HepG2 (cell line): ENCODE measurements around the gene WDR89. TPM values are rescaled to one million over a fixed set of nuclear protein-coding genes. Genes with fewer than 3 reads are reported as not detected.
"Not testable (repeated sequence)": the region's sequence is repeated elsewhere in the genome, so short reads cannot be mapped to it uniquely, and the experiment has no call there.

Source experiments
- ATAC-seq: fragments of 200-7000 bp; cut with Tn5 transposase; 3 replicates; pipeline ENCODE4 v1.9.1; 2020; ENCODE audit warnings: mild to moderate bottlenecking, moderate library complexity
- BruUV-seq: library from RNA; stranded (reverse); fragments of 400-500 nt; replicated peaks from 2 replicates; lab custom pipeline; 2021; lab: Mats Ljungman, UMichigan
- CTCF ChIA-PET: fragments of 300-600 bp; formaldehyde crosslinking; extraction: SDS; loops from one replicate; lab custom pipeline; 2021; ENCODE audit warnings: low total read pairs, inconsistent platforms, low intra/inter-chr PET ratio; lab: Yijun Ruan, JAX
- POLR2A ChIA-PET: fragments of 350-600 bp; sonication (Branson Sonifier 250); formaldehyde crosslinking; loops from one replicate; lab custom pipeline; 2020; ENCODE audit warnings: antibody characterized with exemption, inconsistent platforms; lab: Yijun Ruan, JAX
- DNase-seq: peaks from one replicate; pipeline ENCODE4 v3.0.0-alpha.2; 2015; ENCODE audit warnings: low spot score
- FAIRE-seq: peaks from 3 replicates; lab custom pipeline; 2011; peaks lifted over from hg19 to GRCh38; lab: Jason Lieb, UNC
- H2AFZ ChIP-seq: one replicate; pipeline ENCODE4 v1.6.1; 2011; ENCODE audit warnings: low read length, inconsistent platforms
- H3K27ac ChIP-seq: fragments of 300-600 bp; 3 replicates; pipeline ENCODE4 v1.8.0; 2011; ENCODE audit warnings: mixed run types, mild to moderate bottlenecking, mixed read lengths, low read length, inconsistent platforms; ENCODE audit not compliant: insufficient read depth; ENCODE audit errors: extremely low read length
- H3K27me3 ChIP-seq, 2 experiments: fragments of 200-600 bp in 1 of 2; 2 replicates in 1 of 2; 3 replicates in 1 of 2; pipeline versions ENCODE4 v1.6.0 to v1.8.0; 2011; ENCODE audit warnings: low read length in 2 of 2, mild to moderate bottlenecking in 2 of 2, moderate library complexity in 2 of 2, inconsistent platforms in 1 of 2; ENCODE audit not compliant: insufficient read depth in 2 of 2, control insufficient read depth in 1 of 2
- H3K36me3 ChIP-seq, 2 experiments: fragments of 200-600 bp in 1 of 2; replicated peaks in 1 of 2; 2 replicates in 1 of 2; 3 replicates in 1 of 2; pipeline versions ENCODE4 v1.5.1 to v1.8.0; 2011; ENCODE audit warnings: low read length in 2 of 2, inconsistent platforms in 1 of 2; ENCODE audit not compliant: insufficient read depth in 2 of 2, control insufficient read depth in 1 of 2
- H3K4me1 ChIP-seq: 2 replicates; pipeline ENCODE4 v1.5.1; 2012; ENCODE audit warnings: low read length, inconsistent platforms; ENCODE audit not compliant: insufficient read depth
- H3K4me2 ChIP-seq: 2 replicates; pipeline ENCODE4 v1.6.0; 2011; ENCODE audit warnings: low read depth, low read length, inconsistent platforms
- H3K4me3 ChIP-seq, 3 experiments: fragments of 200-600 bp in 1 of 3; sonication (generic), shearing (Covaris generic) in 1 of 3; replicated peaks in 1 of 3; 2 replicates each; pipeline ENCODE4 v1.5.1; 2011 to 2016; ENCODE audit warnings: low read length in 3 of 3, inconsistent platforms in 2 of 3, low read depth in 2 of 3, mild to moderate bottlenecking in 2 of 3, control low read depth in 1 of 3, mixed read lengths in 1 of 3; ENCODE audit not compliant: insufficient read depth in 1 of 3
- H3K79me2 ChIP-seq: one replicate; pipeline ENCODE4 v1.6.1; 2011; ENCODE audit warnings: low read length, inconsistent platforms; ENCODE audit not compliant: insufficient read depth
- H3K9ac ChIP-seq: 2 replicates; pipeline ENCODE4 v1.6.0; 2011; ENCODE audit warnings: mild to moderate bottlenecking, low read depth, low read length, inconsistent platforms; ENCODE audit not compliant: insufficient read depth
- H3K9me3 ChIP-seq: 2 replicates; pipeline ENCODE4 v1.5.1; 2012; ENCODE audit warnings: mild to moderate bottlenecking, low read length
- H4K20me1 ChIP-seq: 2 replicates; pipeline ENCODE4 v1.6.0; 2011; ENCODE audit warnings: inconsistent platforms, mild to moderate bottlenecking, low read length, moderate library complexity; ENCODE audit not compliant: insufficient read depth
- GATAD2A ChIP-seq: IDR thresholded peaks from 2 replicates; pipeline ENCODE4 v1.6.1; 2016
- HNF4A ChIP-seq: sonication (generic); formaldehyde crosslinking; IDR thresholded peaks from 2 replicates; pipeline ENCODE4 v1.4.0; 2020; ENCODE audit warnings: missing genetic modification reagents
- NR2F1 ChIP-seq, 2 experiments: fragments of 450-650 bp in 1 of 2; formaldehyde crosslinking in 1 of 2; IDR thresholded peaks; 2 replicates each; pipeline versions ENCODE4 v1.5.0 to v1.6.1; 2016 to 2020; ENCODE audit warnings: mild to moderate bottlenecking in 1 of 2, missing compliant biosample characterization in 1 of 2, missing genetic modification reagents in 1 of 2, moderate library complexity in 1 of 2
- NR2F6 ChIP-seq, 2 experiments: IDR thresholded peaks; 2 replicates each; pipeline ENCODE4 v1.6.1; 2016; ENCODE audit warnings: antibody characterized with exemption in 1 of 2, mild to moderate bottlenecking in 1 of 2
- RARA ChIP-seq: IDR thresholded peaks from 2 replicates; pipeline ENCODE4 v1.6.1; 2016; ENCODE audit warnings: missing genetic modification reagents, missing compliant biosample characterization
- ZNF652 ChIP-seq: IDR thresholded peaks from 2 replicates; pipeline ENCODE4 v1.6.1; 2016; ENCODE audit warnings: low read depth, borderline replicate concordance
- ZNF710 ChIP-seq: sonication (generic); formaldehyde crosslinking; IDR thresholded peaks from 2 replicates; pipeline ENCODE4 v1.5.0; 2020; ENCODE audit warnings: mild to moderate bottlenecking, missing genetic modification reagents, borderline replicate concordance
- WGBS: methylation state at CpG from one replicate; pipeline ENCODE4 v1.1.6; 2017; ENCODE audit warnings: low lambda C conversion rate; 5-methylcytosine and 5-hydroxymethylcytosine counted together
- in situ Hi-C: cut with HindIII; loops from 2 replicates; pipeline ENCODE4 v1.10.0; 2017; ENCODE audit warnings: low pct_unique_long_range_greater_than_20kb; ENCODE audit not compliant: extremely low pct_ligation_motif_present
- intact Hi-C: fragments of 100-400 bp; cut with micrococcal nuclease; formaldehyde crosslinking; loops from one replicate; pipeline ENCODE4 v1.10.0; 2022; ENCODE audit not compliant: unreplicated experiment
- polyA plus RNA-seq, 8 experiments: library from polyadenylated mRNA; depleted of rRNA in 3 of 8; stranded (reverse) in 7 of 8; unstranded in 1 of 8; fragments of >200 nt; fragmentation: Illumina TruSeq in 4 of 8; extraction: Trizol in 4 of 8; gene quantifications; 2 replicates each; pipeline versions ENCODE4 v1.2.1 to v1.2.3, GENCODE V29; 2011 to 2016; ENCODE audit warnings: low read depth in 4 of 8, missing spikeins in 1 of 8, mixed read lengths in 1 of 8; ENCODE audit not compliant: insufficient read depth in 1 of 8
- total RNA-seq, 5 experiments: library from RNA; depleted of rRNA; stranded (reverse); fragments of >200 nt; fragmentation: Illumina TruSeq; extraction: Trizol; gene quantifications; 2 replicates each; pipeline ENCODE4 v1.2.3, GENCODE V29; 2016; ENCODE audit warnings: low read depth in 1 of 5

WDR89 gene
- total and polyA plus RNA-seq, 2 of the 13 experiments (the other 11 are each of a cell fraction or from before 2014, with no cell fraction given), result 5.2 to 20.1 TPM

GRCh38 chr14:63583046-63583445 is 58.6 kb downstream of the WDR89 start:
- H3K4me3 ChIP-seq, H3K27me3 ChIP-seq, H3K36me3 ChIP-seq, CTCF ChIA-PET, H3K79me2 ChIP-seq, H2AFZ ChIP-seq, in situ Hi-C loops, H3K27ac ChIP-seq, FAIRE-seq, H3K9ac ChIP-seq, DNase-seq, H4K20me1 ChIP-seq, BruUV-seq, H3K9me3 ChIP-seq, intact Hi-C loops: not testable (repeated sequence)
- ATAC-seq, result peak; percentile 37; the same call in 1 of the 3 replicates
- TF ChIP-seq HNF4A (CRISPR knock-in tag), result 0 out of 2 replicates have a peak, but pooled peaks have one; percentile 17
- TF ChIP-seq GATAD2A, result 0 out of 2 replicates have a peak, but pooled peaks have one; percentile 24
- peak; percentile 82 for TF ChIP-seq ZNF652
- TF ChIP-seq ZNF710 (CRISPR knock-in tag), result peak; percentile 62; the same call in 1 of the 2 replicates
- TF ChIP-seq RARA (CRISPR knock-in tag), result peak; percentile 62
- peak in 1 of 2 experiments; percentile 52; a peak in 1 of 4 replicates for TF ChIP-seq NR2F1 (CRISPR knock-in tag; IDR thresholded peaks at IDR 0.05)
- peak; percentile 71 for TF ChIP-seq NR2F6 (IDR thresholded peaks at IDR 0.05)
- peak; percentile 46 for TF ChIP-seq NR2F6 (CRISPR knock-in tag; IDR thresholded peaks at IDR 0.05)
- Histone ChIP-seq H3K4me2 (peak overlapping the region; percentile 48), H3K4me1 (peaks cover 27% of the 10 kb centered on the region)
- 30% methylated on average over 8 of the region's 8 CpGs for WGBS
- POLR2A ChIA-PET, result interaction anchor here (0.7 kb wide), 1 partner anchor 1179 kb away, joined by 3 read pairs; no protein-coding TSS in a partner anchor
